ENCODE data around the gene PLEKHA3. TPM values are rescaled to one million over a fixed set of nuclear protein-coding genes. Genes with fewer than 3 reads are reported as not detected.

Gene PLEKHA3
- 30.5 TPM for total RNA-seq (2021; ENCODE audit: unreplicated experiment)
- 14.1 TPM for polyA plus RNA-seq (2012; ENCODE audit: insufficient read length)
- Bru-seq, nascent RNA = percentile 79 among the genes with signal in this experiment
- percentile 80 among the genes with signal in this experiment for BruChase-seq, experiment 1, labeled RNA remaining after a 2-hour chase
- BruChase-seq, experiment 2, labeled RNA remaining after a 6-hour chase = percentile 88 among the genes with signal in this experiment
- long read RNA-seq, full-length matches to known transcripts = 39 of 56 reads
- long read RNA-seq, partial matches to known transcripts = 9 of 56 reads
- long read RNA-seq, other reads (novel, unspliced or antisense) = 8 of 56 reads

DNA sequence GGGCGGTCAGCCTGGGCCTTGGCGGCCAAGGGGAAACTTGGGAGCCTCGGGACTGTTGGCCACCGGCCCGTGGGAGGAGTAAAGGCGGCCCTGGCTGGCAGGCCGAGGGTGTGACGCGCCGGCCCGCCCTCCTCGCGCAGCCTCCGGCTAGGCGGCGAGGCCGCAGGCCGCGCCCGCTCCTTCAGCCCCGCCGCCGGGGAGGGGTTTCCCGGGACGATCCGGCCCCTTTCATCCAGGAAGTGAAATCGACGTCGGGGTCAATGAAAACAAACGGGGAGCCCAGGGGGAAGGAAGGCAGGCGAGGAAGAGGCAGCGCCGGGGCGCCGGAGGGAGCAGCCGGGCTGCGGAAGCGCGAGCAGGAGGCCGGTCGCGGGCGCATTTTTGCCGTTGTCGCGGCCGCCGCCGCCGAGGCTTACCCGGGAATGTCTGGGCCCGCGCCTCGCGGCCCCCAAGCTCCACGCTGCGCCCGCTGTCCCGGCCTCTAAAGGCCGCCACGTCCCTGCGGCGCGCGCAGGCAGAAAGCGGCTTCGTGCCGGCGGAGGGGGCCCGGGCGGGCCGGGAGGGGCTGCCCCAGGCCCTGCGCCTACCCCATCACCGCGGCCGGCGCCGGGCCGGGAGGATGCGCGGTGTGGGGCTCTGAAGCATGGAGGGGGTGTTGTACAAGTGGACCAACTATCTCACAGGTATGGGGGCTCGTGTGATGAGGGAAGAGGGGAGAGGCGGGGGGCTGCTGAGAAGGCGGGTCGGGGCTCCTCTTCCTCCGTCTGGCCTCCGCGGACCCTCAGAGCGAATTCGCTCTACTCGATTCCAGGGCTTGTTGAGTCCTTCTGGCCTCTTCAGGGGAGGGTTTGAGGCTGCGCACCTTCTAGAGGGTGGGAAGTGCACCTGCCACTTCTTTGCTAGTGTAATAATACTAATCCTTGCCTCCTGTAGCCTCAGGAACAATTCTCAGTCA is at the start of gene PLEKHA3:
PLEKHA3 (plus strand) TSS at position 231 of the 955 bp plus-strand sequence; CDS start at position 644, 413 bp downstream.
- no peaks in the 10 kb centered on the region for H3K27me3 ChIP-seq (ENCODE audit: control insufficient read depth, insufficient read depth, low read length)
- ChIA-PET CTCF (no interaction called here), POLR2A (interaction anchor here (0.7 kb wide), 1 partner anchor 102 kb away, joined by 3 read pairs; no protein-coding TSS in a partner anchor)
- no peaks in the 10 kb centered on the region for H3K9me3 ChIP-seq (ENCODE audit: control insufficient read depth, insufficient read depth, low read depth, low read length)
- H3K36me3 ChIP-seq (ENCODE audit: control insufficient read depth, insufficient read depth, low read length) = no peaks in the 10 kb centered on the region
- no TSS peak for BruUV-seq (replicated peaks)
- peak within 1 kb of the TSS; percentile 84 for H3K27ac ChIP-seq (ENCODE audit: low read length)
- peaks cover 25% of the 10 kb centered on the region for H3K4me1 ChIP-seq (ENCODE audit: control insufficient read depth, insufficient read depth, low read length)
- ATAC-seq = peak; percentile 94
- peak within 1 kb of the TSS; percentile 71 to 89 for H3K4me3 ChIP-seq (ENCODE audit: low read depth in 2 of 2, low read length in 2 of 2)
- no peak for DNase-seq (ENCODE audit: low read depth, low spot score)
- in situ Hi-C loops (cut with HindIII; ENCODE audit: low pct_unique_long_range_greater_than_20kb, low sequenced_read_pairs) = no loop called here
- intact Hi-C loops (cut with micrococcal nuclease; ENCODE audit: unreplicated experiment) = no loop called here
- TF ChIP-seq POLR2AphosphoS5 (IDR thresholded peaks at IDR 0.05; ENCODE audit: low read depth, low read length) (no peak), SIN3A (IDR thresholded peaks at IDR 0.05; ENCODE audit: borderline replicate concordance, insufficient read depth, low read depth, low read length) (0 out of 2 replicates have a peak, but pooled peaks have one; percentile 84), TCF7L2 (IDR thresholded peaks at IDR 0.05; ENCODE audit: low read depth, low read length) (peak; percentile 80)
- TF ChIP-seq, protein P1, sequence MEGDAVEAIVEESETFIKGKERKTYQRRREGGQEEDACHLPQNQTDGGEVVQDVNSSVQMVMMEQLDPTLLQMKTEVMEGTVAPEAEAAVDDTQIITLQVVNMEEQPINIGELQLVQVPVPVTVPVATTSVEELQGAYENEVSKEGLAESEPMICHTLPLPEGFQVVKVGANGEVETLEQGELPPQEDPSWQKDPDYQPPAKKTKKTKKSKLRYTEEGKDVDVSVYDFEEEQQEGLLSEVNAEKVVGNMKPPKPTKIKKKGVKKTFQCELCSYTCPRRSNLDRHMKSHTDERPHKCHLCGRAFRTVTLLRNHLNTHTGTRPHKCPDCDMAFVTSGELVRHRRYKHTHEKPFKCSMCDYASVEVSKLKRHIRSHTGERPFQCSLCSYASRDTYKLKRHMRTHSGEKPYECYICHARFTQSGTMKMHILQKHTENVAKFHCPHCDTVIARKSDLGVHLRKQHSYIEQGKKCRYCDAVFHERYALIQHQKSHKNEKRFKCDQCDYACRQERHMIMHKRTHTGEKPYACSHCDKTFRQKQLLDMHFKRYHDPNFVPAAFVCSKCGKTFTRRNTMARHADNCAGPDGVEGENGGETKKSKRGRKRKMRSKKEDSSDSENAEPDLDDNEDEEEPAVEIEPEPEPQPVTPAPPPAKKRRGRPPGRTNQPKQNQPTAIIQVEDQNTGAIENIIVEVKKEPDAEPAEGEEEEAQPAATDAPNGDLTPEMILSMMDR (IDR thresholded peaks at IDR 0.05) = no peak
- TF ChIP-seq, protein P2, sequence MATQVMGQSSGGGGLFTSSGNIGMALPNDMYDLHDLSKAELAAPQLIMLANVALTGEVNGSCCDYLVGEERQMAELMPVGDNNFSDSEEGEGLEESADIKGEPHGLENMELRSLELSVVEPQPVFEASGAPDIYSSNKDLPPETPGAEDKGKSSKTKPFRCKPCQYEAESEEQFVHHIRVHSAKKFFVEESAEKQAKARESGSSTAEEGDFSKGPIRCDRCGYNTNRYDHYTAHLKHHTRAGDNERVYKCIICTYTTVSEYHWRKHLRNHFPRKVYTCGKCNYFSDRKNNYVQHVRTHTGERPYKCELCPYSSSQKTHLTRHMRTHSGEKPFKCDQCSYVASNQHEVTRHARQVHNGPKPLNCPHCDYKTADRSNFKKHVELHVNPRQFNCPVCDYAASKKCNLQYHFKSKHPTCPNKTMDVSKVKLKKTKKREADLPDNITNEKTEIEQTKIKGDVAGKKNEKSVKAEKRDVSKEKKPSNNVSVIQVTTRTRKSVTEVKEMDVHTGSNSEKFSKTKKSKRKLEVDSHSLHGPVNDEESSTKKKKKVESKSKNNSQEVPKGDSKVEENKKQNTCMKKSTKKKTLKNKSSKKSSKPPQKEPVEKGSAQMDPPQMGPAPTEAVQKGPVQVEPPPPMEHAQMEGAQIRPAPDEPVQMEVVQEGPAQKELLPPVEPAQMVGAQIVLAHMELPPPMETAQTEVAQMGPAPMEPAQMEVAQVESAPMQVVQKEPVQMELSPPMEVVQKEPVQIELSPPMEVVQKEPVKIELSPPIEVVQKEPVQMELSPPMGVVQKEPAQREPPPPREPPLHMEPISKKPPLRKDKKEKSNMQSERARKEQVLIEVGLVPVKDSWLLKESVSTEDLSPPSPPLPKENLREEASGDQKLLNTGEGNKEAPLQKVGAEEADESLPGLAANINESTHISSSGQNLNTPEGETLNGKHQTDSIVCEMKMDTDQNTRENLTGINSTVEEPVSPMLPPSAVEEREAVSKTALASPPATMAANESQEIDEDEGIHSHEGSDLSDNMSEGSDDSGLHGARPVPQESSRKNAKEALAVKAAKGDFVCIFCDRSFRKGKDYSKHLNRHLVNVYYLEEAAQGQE (IDR thresholded peaks at IDR 0.05; ENCODE audit: insufficient read depth in 1 of 2, low read depth in 2 of 2, low read length in 1 of 2) = no peak

DNA sequence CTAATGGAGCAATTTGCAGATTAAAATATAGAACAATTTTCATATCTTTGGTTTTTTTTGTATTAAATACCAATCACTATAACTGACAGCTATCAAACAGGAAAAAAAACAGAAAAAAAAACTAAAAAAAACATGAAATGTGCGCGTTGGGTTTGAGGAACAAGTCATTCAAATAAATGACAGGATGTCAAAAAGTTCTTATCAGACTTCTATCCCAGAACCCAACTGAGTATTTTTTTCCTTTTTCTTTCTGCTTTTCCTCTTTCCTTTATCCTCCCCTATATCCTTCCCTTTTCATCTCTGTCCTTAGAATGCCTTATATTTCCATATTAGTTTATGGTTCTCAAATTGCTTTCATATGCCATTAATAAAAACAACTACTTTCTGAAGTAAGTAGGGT is 43.6 kb upstream of the PLEKHA3 start:
- Histone ChIP-seq H3K9me3 (ENCODE audit: control insufficient read depth, insufficient read depth, low read depth, low read length) (no peaks in the 10 kb centered on the region), H3K36me3 (ENCODE audit: control insufficient read depth, insufficient read depth, low read length) (peaks cover 49% of the 10 kb centered on the region), H3K27ac (ENCODE audit: low read length) (no peak overlapping the region), H3K4me1 (ENCODE audit: control insufficient read depth, insufficient read depth, low read length) (peaks cover 6% of the 10 kb centered on the region; the same call in 1 of the 2 replicates), H3K4me3 (ENCODE audit: low read depth in 2 of 2, low read length in 2 of 2) (no peak overlapping the region), H3K27me3 (ENCODE audit: control insufficient read depth, insufficient read depth, low read length) (no peaks in the 10 kb centered on the region)
- intact Hi-C loops (cut with micrococcal nuclease; ENCODE audit: unreplicated experiment) = no loop called here
- no TSS peak for BruUV-seq (replicated peaks)
- DNase-seq (ENCODE audit: low read depth, low spot score) (no peak), ATAC-seq (no peak)
- ChIA-PET POLR2A (no interaction called here), CTCF (no interaction called here)
- in situ Hi-C loops (cut with HindIII; ENCODE audit: low pct_unique_long_range_greater_than_20kb, low sequenced_read_pairs) = no loop called here
- no peak for TF ChIP-seq SIN3A (IDR thresholded peaks at IDR 0.05; ENCODE audit: borderline replicate concordance, insufficient read depth, low read depth, low read length)
- TF ChIP-seq, protein P1 (IDR thresholded peaks at IDR 0.05) = no peak
- no peak for TF ChIP-seq TCF7L2 (IDR thresholded peaks at IDR 0.05; ENCODE audit: low read depth, low read length)
- TF ChIP-seq POLR2AphosphoS5 (IDR thresholded peaks at IDR 0.05; ENCODE audit: low read depth, low read length) = no peak
- TF ChIP-seq, protein P2 (IDR thresholded peaks at IDR 0.05; ENCODE audit: insufficient read depth in 1 of 2, low read depth in 2 of 2, low read length in 1 of 2) = no peak
